ENCODE measurements around the gene RANBP3. TPM values are rescaled to one million over a fixed set of nuclear protein-coding genes. Genes with fewer than 3 reads are reported as not detected.

Gene RANBP3
- total and polyA plus RNA-seq, 2 of the 8 experiments (the other 6 are each of a cell fraction or from before 2014, with no cell fraction given), result 95.4 to 122 TPM

DNA sequence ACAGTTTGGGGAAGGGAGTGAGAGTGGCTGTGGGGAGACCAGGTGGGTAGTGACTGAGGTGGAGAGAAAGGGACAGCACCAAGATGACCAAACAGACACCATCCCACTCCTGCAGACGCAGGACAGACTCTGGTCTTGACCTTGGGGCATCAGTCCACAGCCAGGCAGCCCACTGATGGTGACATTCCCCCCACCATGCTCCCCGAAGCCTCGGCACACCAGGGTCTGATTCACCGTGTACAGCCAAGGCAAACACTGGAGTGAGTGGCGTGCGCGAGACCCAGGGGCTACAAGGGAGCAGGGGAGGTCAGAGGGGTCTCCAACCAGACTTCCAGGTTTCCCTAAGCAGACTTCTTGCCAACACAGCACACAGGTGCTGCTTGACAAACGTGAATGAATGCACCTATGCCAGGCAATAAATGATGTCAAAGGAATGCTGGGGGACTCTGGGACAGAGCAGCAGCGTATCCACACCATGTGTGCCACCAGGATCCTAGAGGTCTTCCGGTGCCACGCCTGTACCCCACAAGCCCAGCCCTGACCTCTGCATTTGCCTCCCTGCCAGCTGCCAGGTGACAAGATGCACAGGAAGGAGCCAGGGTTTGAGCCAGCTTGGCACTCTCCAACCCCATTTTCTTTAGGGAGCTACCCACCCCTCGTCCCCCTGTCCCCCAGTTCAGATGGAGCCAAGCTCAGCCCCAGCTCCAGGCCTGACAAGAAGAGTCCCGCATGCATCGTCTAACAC is 18.5 kb downstream of the RANBP3 start:
- H3K18ac ChIP-seq (ENCODE audit: extremely low read depth, low read length), result no peak overlapping the region
- ChIA-PET POLR2A (ENCODE audit: partially characterized antibody) (interaction anchor here (2.7 kb wide), 1 partner anchor 8 kb away, joined by 11 read pairs; no protein-coding TSS in a partner anchor), CTCF (ENCODE audit: partially characterized antibody) (interaction anchor here (0.6 to 5.8 kb wide), 6 partner anchors 8 to 751 kb away, joined by 3 to 43 read pairs (median 3); no protein-coding TSS in a partner anchor)
- WGBS, 2 experiments (ENCODE audit: extremely low coverage in 1 of 2, insufficient coverage in 1 of 2, insufficient read length in 1 of 2, insufficient replicate concordance in 2 of 2, low coverage in 1 of 2, low lambda C conversion rate in 2 of 2, missing lambda C conversion rate in 1 of 2), result 97% methylated on average over 14 of the region's 14 CpGs; no CpG with 5 or more reads in 1 of the 2 experiments
- H4K91ac ChIP-seq (replicated peaks; ENCODE audit: insufficient read length, low read length), result no peak overlapping the region
- DNase-seq (ENCODE audit: low read depth in 1 of 2, low spot score in 2 of 2) (no peak), FAIRE-seq (no peak)
- H3K27me3 ChIP-seq (replicated peaks in 1 of 4; ENCODE audit: control insufficient read depth in 3 of 4, extremely low read depth in 1 of 4, insufficient read depth in 3 of 4, low read length in 3 of 4), result no peaks in the 10 kb centered on the region; a peak in 1 of 7 replicates
- H4K20me1 ChIP-seq (replicated peaks in 1 of 2; ENCODE audit: control insufficient read depth in 1 of 2, insufficient read depth in 2 of 2, low read length in 2 of 2), result peaks cover 44 to 59% of the 10 kb centered on the region in 2 experiments
- H2BK15ac ChIP-seq (ENCODE audit: low read length), result no peak overlapping the region
- peaks cover 46% of the 10 kb centered on the region for H3K79me1 ChIP-seq (ENCODE audit: low read depth, low read length)
- H3K27ac ChIP-seq (ENCODE audit: low read depth, low read length), result no peak overlapping the region
- no peak overlapping the region for H2BK120ac ChIP-seq (replicated peaks; ENCODE audit: low read depth, low read length)
- H4K8ac ChIP-seq (ENCODE audit: extremely low read depth, insufficient read depth, low read length), result no peak overlapping the region
- no peaks in the 10 kb centered on the region for H3K23me2 ChIP-seq (ENCODE audit: low read depth, low read length)
- H3K36me3 ChIP-seq (ENCODE audit: control insufficient read depth in 2 of 4, insufficient read depth in 4 of 4, low read length in 3 of 4), result no peaks in the 10 kb centered on the region
- no peak overlapping the region for H3K9ac ChIP-seq (replicated peaks in 1 of 4; ENCODE audit: extremely low read depth in 1 of 4, low read depth in 3 of 4, low read length in 3 of 4)
- peaks cover 15 to 95% of the 10 kb centered on the region in 2 experiments for H3K79me2 ChIP-seq (ENCODE audit: control insufficient read depth in 1 of 2, insufficient read depth in 2 of 2, low read length in 2 of 2)
- no peak overlapping the region for H3K14ac ChIP-seq (ENCODE audit: insufficient read length)
- 0 out of 2 replicates have a peak overlapping the region, but pooled peaks have one; percentile 0 for H2BK12ac ChIP-seq (ENCODE audit: low read depth, low read length)
- no peak for TF ChIP-seq BACH1 (IDR thresholded peaks at IDR 0.05; ENCODE audit: low read length)
- TF ChIP-seq RBBP5 (IDR thresholded peaks at IDR 0.05; ENCODE audit: borderline replicate concordance, low read depth, low read length), result no peak
- TF ChIP-seq CHD1 (IDR thresholded peaks at IDR 0.05; ENCODE audit: low read depth, low read length), result no peak
- TF ChIP-seq POLR2A (IDR thresholded peaks at IDR 0.05; ENCODE audit: control extremely low read depth in 1 of 2, low read depth in 2 of 2, low read length in 2 of 2), result no peak
- TF ChIP-seq CEBPB (IDR thresholded peaks at IDR 0.05; ENCODE audit: low read depth, low read length), result no peak
- TF ChIP-seq TAF1 (IDR thresholded peaks at IDR 0.05; ENCODE audit: low read depth, low read length), result no peak
- TF ChIP-seq BCL11A (IDR thresholded peaks at IDR 0.05; ENCODE audit: low read depth in 2 of 2, low read length in 2 of 2), result no peak
- no peak for TF ChIP-seq RXRA (IDR thresholded peaks at IDR 0.05; ENCODE audit: insufficient read depth, low read depth, low read length)
- no peak for TF ChIP-seq CTBP2 (IDR thresholded peaks at IDR 0.05; ENCODE audit: borderline replicate concordance, insufficient read depth, insufficient read length, low read length)
- H3K9me3 ChIP-seq (ENCODE audit: insufficient read depth in 2 of 2, low read depth in 1 of 2, low read length in 1 of 2), result no peaks in the 10 kb centered on the region
- H2AFZ ChIP-seq (ENCODE audit: low read length), result no peak overlapping the region
- no peak overlapping the region for H3K56ac ChIP-seq (replicated peaks; ENCODE audit: insufficient read length, low read depth, low read length)
- no peak overlapping the region for H2BK5ac ChIP-seq (ENCODE audit: low read depth, low read length)
- H3K4ac ChIP-seq (replicated peaks; ENCODE audit: insufficient read length, low read depth, low read length), result no peak overlapping the region
- no peak overlapping the region for H3K4me2 ChIP-seq (ENCODE audit: insufficient read depth in 1 of 2, low read depth in 2 of 2, low read length in 2 of 2)
- H3K4me3 ChIP-seq (ENCODE audit: extremely low read depth in 1 of 4, insufficient read depth in 2 of 4, low read depth in 3 of 4, low read length in 4 of 4), result no peak overlapping the region
- H4K5ac ChIP-seq (ENCODE audit: insufficient read length, low read depth, low read length), result no peak overlapping the region
- no peak overlapping the region for H2BK20ac ChIP-seq (ENCODE audit: low read length)
- no peak overlapping the region for H3K23ac ChIP-seq (ENCODE audit: insufficient read length)
- no peak overlapping the region for H2AK5ac ChIP-seq (ENCODE audit: low read depth, low read length)
- H3K4me1 ChIP-seq (replicated peaks in 1 of 4; ENCODE audit: control insufficient read depth in 3 of 4, insufficient read depth in 4 of 4, low read length in 3 of 4), result peaks cover 10 to 35% (median 18%) of the 10 kb centered on the region in 4 experiments

All from H1 (cell line).